ENCODE data around the gene GRID2IP.
"Not testable (repeated sequence)": the region's sequence is repeated elsewhere in the genome, so short reads cannot be mapped to it uniquely, and the experiment has no call there.

The GRID2IP gene

GRCh38 chr7:6482743-6483119, 68.5 kb downstream of the GRID2IP start:
- no peak for DNase-seq

DNA sequence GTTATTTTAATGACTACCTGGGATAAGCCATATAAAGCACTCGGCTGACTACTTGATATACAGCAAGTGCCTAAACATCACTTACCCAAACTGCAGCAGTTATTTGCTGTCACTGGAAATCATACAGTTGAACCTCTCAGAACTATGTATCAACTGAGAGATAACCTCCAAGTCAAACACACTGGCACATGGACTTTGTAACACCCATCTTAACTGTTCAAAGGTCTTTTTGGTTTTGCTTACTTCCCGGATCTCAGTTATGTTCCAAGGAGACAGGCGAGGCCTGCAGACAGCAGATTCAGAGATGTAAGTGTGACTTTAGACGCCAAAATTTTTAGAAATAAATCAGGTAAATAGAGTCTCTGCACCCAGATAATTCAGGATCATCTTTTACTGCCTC, 69.0 kb downstream of the GRID2IP start:
- DNase-seq: no peak

GRCh38 chr7:6481445-6481844, 69.8 kb downstream of the GRID2IP start:
- DNase-seq: no peak

- DNase-seq: no peak
Observed at GRCh38 chr7:6480323-6480660, 71.0 kb downstream of the GRID2IP start.

DNA sequence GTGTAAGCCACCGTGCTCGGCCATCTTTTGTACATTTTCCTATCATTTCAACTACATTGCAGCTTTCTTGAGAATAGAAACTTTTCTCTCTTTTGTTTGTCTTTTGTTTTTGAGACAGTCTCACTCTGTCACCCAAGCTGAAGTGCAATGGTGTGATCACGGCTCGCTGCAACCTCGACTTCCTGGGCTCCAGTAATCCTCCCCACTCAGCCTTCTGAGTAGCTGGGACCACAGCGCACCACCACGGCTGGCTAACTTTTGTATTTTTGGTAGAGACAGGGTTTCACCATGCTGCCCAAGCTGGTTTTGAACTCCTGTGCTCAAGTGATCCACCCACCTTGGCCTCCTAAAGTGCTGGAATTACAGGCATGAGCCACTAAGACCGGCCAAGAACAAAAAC, 72.2 kb downstream of the GRID2IP start:
- DNase-seq: no peak

- DNase-seq: no peak
Observed at GRCh38 chr7:6478186-6478585, 73.1 kb downstream of the GRID2IP start.

DNA sequence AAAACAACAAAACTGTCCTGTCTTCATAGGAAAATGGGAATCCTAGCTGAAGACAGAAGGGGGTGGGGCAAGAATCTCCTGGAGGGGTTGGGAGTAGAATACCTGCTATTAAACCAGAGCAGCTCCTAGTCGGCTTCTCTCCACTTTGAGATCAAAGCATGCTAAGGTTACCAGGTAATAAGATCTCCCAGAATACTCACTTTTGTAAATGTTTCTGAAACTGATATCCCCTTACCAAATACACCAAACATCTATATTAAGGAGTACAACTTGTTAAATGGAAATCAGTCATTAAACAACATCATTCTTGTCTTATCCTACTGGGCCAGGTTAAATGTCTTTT, 74.0 kb downstream of the GRID2IP start:
- no peak for DNase-seq

- no peak for DNase-seq
Observed at GRCh38 chr7:6476596-6477317, 74.5 kb downstream of the GRID2IP start.

GRCh38 chr7:6475433-6476186, 75.7 kb downstream of the GRID2IP start:
- DNase-seq: no peak

DNA sequence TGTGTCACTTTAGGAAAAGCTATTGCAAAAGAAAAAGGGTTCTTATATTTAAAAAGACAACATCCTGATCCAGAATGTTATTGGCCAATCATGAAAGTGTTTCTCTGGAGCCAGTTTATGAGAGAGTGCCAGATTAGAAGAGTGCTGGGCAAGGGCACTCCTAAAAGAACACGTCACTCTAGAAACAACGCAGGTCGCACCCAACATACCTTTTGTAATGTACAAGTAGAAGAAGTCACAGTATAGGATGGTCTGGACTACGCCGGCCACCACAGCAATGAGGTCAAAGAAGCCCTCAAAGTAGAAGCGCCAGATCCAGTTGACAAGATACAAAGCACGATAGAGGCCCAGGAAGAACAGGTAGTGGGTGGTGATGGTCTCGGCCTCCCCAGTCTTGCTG, 85.4 kb downstream of the GRID2IP start:
- DNase-seq: no peak

GRCh38 chr7:6463609-6464008, 87.7 kb downstream of the GRID2IP start:
- not testable (repeated sequence) for DNase-seq

GRCh38 chr7:6461946-6462550, 89.2 kb downstream of the GRID2IP start:
- no peak for DNase-seq

GRCh38 chr7:6460990-6461584, 90.2 kb downstream of the GRID2IP start:
- no peak for DNase-seq

DNA sequence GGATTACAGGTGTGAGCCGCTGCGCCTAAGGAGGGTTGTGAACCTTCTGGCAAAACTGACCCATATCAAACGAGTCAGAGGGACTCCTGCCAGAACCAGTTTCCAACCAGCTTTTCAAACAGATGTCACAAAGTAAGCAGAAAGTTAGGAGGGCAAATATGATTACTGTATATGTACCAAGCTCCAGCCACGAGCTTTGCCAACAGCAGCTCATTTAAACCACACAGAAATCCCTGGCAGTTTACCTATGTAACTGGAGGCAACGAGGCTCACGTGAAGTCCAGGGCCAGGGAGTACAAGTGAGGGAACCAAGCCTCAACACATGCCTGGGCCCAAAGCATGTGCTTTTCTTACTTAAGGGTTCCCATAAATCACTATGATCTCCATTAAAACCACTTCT, 91.0 kb downstream of the GRID2IP start:
- no peak for DNase-seq

DNA sequence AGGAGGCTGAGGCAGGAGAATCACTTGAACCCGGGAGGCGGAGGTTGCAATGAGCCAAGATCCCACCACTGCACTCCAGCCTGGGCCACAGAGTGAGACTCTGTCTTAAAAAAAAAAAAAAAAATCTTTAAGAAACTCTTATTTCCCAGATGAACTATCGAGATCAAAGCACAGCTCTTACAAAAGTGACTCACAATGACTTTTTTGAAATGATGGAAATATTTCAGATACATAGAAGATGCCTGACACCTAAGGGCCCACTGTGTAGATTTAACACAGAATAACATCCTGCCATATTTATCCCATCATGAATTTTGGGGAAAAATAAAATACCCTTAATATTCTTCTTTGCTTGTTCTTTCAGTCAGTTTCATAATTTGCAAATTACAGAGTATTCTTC, 92.6 kb downstream of the GRID2IP start:
- not testable (repeated sequence) for DNase-seq

DNA sequence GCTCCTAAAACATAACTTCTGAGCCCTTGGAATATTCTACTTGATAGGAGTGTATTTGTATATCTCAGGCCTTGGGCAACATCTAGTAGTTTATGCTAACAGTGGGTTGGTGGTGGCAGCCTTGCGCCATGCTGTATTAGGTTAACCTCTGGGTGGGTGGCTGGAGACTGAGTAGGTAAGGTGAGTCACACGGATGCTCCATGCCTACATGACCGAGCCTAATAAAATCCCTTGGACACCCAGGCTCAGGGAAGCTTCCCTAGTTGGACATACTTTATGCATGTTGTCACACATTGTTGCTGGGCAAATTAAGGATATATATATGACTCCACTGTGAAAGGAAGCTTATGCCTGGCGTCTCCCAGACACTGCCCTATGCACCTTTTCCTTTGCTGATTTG, 97.5 kb downstream of the GRID2IP start:
- DNase-seq: no peak

DNA sequence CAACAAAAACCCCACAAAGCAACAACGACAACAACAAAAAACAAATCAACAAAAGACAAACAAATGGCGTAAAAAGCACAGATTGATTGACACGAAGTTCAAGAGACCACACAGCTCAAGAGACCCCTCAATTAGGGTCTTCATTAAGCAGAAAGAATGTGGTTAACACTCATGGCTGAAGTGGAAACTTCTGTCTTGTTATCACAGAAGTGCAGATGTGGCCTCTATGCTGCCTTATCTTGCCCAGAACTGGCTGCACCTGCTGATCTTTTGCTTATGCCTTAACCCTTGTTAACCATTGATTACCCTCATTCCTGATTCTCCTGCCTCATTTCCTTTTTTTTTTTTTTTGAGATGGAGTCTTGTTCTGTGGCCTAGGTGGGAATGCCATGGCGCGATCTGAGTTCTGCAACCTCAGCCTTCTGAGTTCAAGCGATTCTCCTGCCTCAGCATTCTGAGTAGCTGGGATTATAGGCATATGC, 100.0 kb downstream of the GRID2IP start:
- DNase-seq: no peak

DNA sequence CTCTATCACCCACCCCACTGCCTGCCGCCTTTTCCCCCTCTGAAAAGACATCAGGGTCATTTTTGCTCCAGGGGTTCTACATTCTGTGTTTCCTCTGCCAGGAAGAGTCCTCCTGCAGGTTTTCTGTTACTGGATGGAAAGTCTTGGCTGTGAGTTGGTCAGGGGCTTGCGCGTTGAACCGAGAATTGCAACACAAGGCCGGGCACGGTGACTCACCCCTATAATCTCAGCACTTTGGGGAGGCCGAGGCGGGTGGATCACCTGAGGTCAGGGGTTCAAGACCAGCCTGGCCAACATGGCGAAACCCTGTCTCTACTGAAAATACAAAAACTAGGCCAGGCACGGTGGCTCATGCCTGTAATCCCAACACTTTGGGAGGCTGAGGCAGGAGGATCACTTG, 100.7 kb downstream of the GRID2IP start:
- DNase-seq: not testable (repeated sequence)

DNA sequence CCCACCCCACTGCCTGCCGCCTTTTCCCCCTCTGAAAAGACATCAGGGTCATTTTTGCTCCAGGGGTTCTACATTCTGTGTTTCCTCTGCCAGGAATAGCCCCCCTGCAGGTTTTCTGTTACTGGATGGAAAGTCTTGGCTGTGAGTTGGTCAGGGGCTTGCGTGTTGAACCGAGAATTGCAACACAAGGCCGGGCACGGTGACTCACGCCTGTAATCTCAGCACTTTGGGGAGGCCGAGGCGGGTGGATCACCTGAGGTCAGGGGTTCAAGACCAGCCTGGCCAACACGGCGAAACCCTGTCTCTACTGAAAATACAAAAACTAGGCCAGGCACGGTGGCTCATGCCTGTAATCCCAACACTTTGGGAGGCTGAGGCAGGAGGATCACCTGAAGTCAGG, 101.4 kb downstream of the GRID2IP start:
- DNase-seq: not testable (repeated sequence)

DNA sequence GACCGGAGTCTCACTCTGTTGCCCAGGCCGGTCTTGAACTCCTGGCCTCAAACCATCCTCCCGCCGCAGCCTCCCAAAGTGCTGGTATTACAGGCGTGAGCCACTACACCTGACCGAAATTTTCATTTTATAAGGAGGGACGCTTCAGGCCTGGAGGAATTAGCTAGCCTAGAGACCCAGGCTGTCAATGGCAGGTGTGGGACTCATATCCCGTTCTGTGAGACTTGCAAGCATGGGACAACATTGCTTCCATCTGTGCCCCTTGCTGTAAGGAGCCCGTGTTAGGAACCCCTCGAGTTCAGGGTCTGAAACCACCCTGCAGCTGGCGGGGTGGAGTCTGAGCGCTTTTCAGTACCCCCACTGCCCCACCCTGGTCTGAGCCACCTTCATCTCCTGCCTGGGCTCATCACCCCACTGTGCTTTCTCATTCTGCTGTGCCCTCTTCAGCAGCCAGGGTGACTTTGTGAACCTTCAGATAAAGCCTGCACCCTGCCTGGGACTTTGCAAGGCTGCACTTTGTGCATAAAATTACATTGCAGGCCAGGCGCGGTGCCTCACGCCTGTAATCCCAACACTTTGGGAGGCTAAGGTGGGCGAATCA, 102.2 kb downstream of the GRID2IP start:
- DNase-seq: no peak

GRCh38 chr7:6447581-6448199, 103.6 kb downstream of the GRID2IP start, which contains the start of gene DAGLB:
DAGLB (minus strand) TSS chr7:6447954; CDS start chr7:6447842, 112 bp downstream.
- peak; percentile 91 for DNase-seq
